GM18498 (cell line): Measurements from ENCODE around the gene CNIH2.

Source experiments
- ATAC-seq: cut with Tn5 transposase; IDR thresholded peaks from one replicate; pipeline ENCODE4 v1.9.1; 2021; ENCODE audit warnings: mild to moderate bottlenecking, moderate library complexity; ENCODE audit not compliant: unreplicated experiment

Gene CNIH2

GRCh38 chr11:66259225-66259624, 18.8 kb upstream of the CNIH2 start:
- no peak for ATAC-seq

- ATAC-seq: no peak
Measured at GRCh38 chr11:66259956-66260355, 18.0 kb upstream of the CNIH2 start.

GRCh38 chr11:66261578-66261977, 16.4 kb upstream of the CNIH2 start:
- ATAC-seq: no peak

- no peak for ATAC-seq
Measured at GRCh38 chr11:66262191-66262590, 15.8 kb upstream of the CNIH2 start.

- no peak for ATAC-seq
Measured at GRCh38 chr11:66262696-66263095, 15.3 kb upstream of the CNIH2 start.

GRCh38 chr11:66263231-66263630, 14.7 kb upstream of the CNIH2 start:
- no peak for ATAC-seq

GRCh38 chr11:66263785-66264184, 14.2 kb upstream of the CNIH2 start:
- no peak for ATAC-seq

- ATAC-seq: no peak
Measured at GRCh38 chr11:66264383-66264782, 13.6 kb upstream of the CNIH2 start.

- no peak for ATAC-seq
Measured at GRCh38 chr11:66264914-66265313, 13.1 kb upstream of the CNIH2 start.

GRCh38 chr11:66265531-66266377, 12.2 kb upstream of the CNIH2 start:
- no peak for ATAC-seq

GRCh38 chr11:66266378-66267038, 11.5 kb upstream of the CNIH2 start:
- no peak for ATAC-seq

- ATAC-seq: no peak
Measured at GRCh38 chr11:66267039-66267378, 11.0 kb upstream of the CNIH2 start.

GRCh38 chr11:66267379-66268243, 10.4 kb upstream of the CNIH2 start:
- ATAC-seq: peak; percentile 57

- peak; percentile 77 for ATAC-seq
Measured at GRCh38 chr11:66268244-66268951, 9.6 kb upstream of the CNIH2 start, which contains the start of gene RAB1B. Gene RAB1B (plus strand): TSS chr11:66268639. CDS start chr11:66268680, 41 bp downstream.

GRCh38 chr11:66268952-66269905, 8.7 kb upstream of the CNIH2 start:
- ATAC-seq: no peak

- no peak for ATAC-seq
Measured at GRCh38 chr11:66271816-66272215, 6.2 kb upstream of the CNIH2 start.

GRCh38 chr11:66272596-66272995, 5.4 kb upstream of the CNIH2 start:
- no peak for ATAC-seq

- no peak for ATAC-seq
Measured at GRCh38 chr11:66274219-66274618, 3.8 kb upstream of the CNIH2 start.

- no peak for ATAC-seq
Measured at GRCh38 chr11:66275396-66275795, 2.6 kb upstream of the CNIH2 start.
